Activated CD4-positive, alpha-beta T cell treated with anti-CD3 and anti-CD28 coated beads, Interleukin-2, amount 50 U/mL, for 1 hour (primary cell): ENCODE data around the gene CAB39L.

Experiments used
- DNase-seq: peaks from one replicate; pipeline ENCODE4 v3.0.0-alpha.2; 2020

CAB39L gene

DNA sequence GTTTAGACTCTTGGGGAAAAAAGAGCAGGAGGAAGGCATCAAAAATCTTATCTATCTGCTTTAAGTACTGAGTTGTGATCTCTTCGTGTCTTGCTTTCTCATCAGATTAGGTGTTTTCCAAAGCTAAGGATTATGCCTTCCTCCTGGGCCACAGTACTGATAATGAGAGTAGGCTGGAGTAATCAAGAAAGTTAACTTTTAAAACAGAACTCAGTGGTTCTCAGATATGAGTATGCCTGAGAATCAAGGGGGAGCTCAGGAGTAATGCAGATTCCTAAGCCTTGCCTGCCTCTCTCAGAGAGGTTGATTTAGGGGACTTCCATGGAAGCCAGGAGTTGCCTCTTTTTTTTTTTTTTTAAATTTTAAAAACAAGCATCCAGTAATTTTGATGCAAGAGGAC is 172.6 kb downstream of the CAB39L start:
- no peak for DNase-seq

GRCh38 chr13:49265822-49266221 is 178.0 kb downstream of the CAB39L start:
- no peak for DNase-seq

GRCh38 chr13:49262634-49263033 is 181.2 kb downstream of the CAB39L start:
- no peak for DNase-seq

- DNase-seq, result no peak
Observed at GRCh38 chr13:49259586-49259985, 184.3 kb downstream of the CAB39L start.
